ENCODE data around the gene FANCC.

FANCC gene

GRCh38 chr9:95065224-95065623, 252.3 kb downstream of the FANCC start:
- DNase-seq (ENCODE audit: low read depth) = no peak

GRCh38 chr9:95063300-95063699, 254.2 kb downstream of the FANCC start:
- no peak for DNase-seq (ENCODE audit: low read depth)

GRCh38 chr9:95062596-95063065, 254.9 kb downstream of the FANCC start:
- DNase-seq (ENCODE audit: low read depth) = no peak

- DNase-seq (ENCODE audit: low read depth) = no peak
Observed at GRCh38 chr9:95061916-95062595, 255.5 kb downstream of the FANCC start.

GRCh38 chr9:95060916-95061315, 256.6 kb downstream of the FANCC start:
- no peak for DNase-seq (ENCODE audit: low read depth)

- DNase-seq (ENCODE audit: low read depth) = no peak
Observed at GRCh38 chr9:95060234-95060633, 257.3 kb downstream of the FANCC start.

GRCh38 chr9:95058795-95059386, 258.6 kb downstream of the FANCC start:
- no peak for DNase-seq (ENCODE audit: low read depth)

GRCh38 chr9:95058121-95058785, 259.3 kb downstream of the FANCC start:
- no peak for DNase-seq (ENCODE audit: low read depth)

GRCh38 chr9:95057101-95057500, 260.4 kb downstream of the FANCC start:
- no peak for DNase-seq (ENCODE audit: low read depth)

GRCh38 chr9:95055851-95056551, 261.5 kb downstream of the FANCC start:
- DNase-seq (ENCODE audit: low read depth) = no peak

GRCh38 chr9:95055334-95055850, 262.1 kb downstream of the FANCC start:
- no peak for DNase-seq (ENCODE audit: low read depth)

- DNase-seq (ENCODE audit: low read depth) = no peak
Observed at GRCh38 chr9:95053611-95054570, 263.6 kb downstream of the FANCC start.

GRCh38 chr9:95049761-95050160, 267.7 kb downstream of the FANCC start:
- DNase-seq (ENCODE audit: low read depth) = no peak

All from stimulated activated CD8-positive, alpha-beta memory T cell treated with anti-CD3 and anti-CD28 coated beads, Interleukin-4, amount 100 ng/mL, for 24 hours (primary cell).